Subcutaneous abdominal adipose tissue (tissue), 5 donors: ENCODE results near the gene BMP6.

Experiments
- H3K27ac ChIP-seq: one replicate; pipeline ENCODE4 v1.7.0; 2013; ENCODE audit warnings: low read depth, mild to moderate bottlenecking, inconsistent platforms, low read length, moderate library complexity
- H3K27me3 ChIP-seq, 5 donors: one replicate each; pipeline ENCODE4 v1.7.0; 2013; ENCODE audit warnings: low read length in 5 of 5, inconsistent platforms in 1 of 5; ENCODE audit not compliant: control insufficient read depth in 5 of 5, insufficient read depth in 4 of 5
- H3K36me3 ChIP-seq, 5 donors: one replicate each; pipeline ENCODE4 v1.7.0; 2013; ENCODE audit warnings: low read length in 5 of 5; ENCODE audit not compliant: control insufficient read depth in 5 of 5, insufficient read depth in 5 of 5
- H3K4me1 ChIP-seq, 5 donors: one replicate each; pipeline ENCODE4 v1.7.0; 2013; ENCODE audit warnings: low read length in 5 of 5, mild to moderate bottlenecking in 3 of 5, moderate library complexity in 1 of 5; ENCODE audit not compliant: control insufficient read depth in 5 of 5, insufficient read depth in 5 of 5
- H3K4me3 ChIP-seq, 5 donors: one replicate each; pipeline ENCODE4 v1.7.0; 2013; ENCODE audit warnings: low read length in 5 of 5, low read depth in 1 of 5
- H3K9ac ChIP-seq, 5 donors: one replicate each; pipeline ENCODE4 v1.7.0; 2013; ENCODE audit warnings: low read length in 5 of 5, mild to moderate bottlenecking in 4 of 5, moderate library complexity in 3 of 5
- H3K9me3 ChIP-seq, 5 donors: one replicate each; pipeline ENCODE4 v1.7.0; 2013; ENCODE audit warnings: low read length in 5 of 5; ENCODE audit not compliant: control insufficient read depth in 5 of 5
- donor health status: healthy.
- donor health status: healthy.
- donor health status: healthy.
- donor health status: healthy.
- donor health status: healthy.

BMP6 gene

GRCh38 chr6:7903673-7904072 lies 177.8 kb downstream of the BMP6 start:
- H3K27me3 ChIP-seq: no peaks in the 10 kb centered on the region
- no peaks in the 10 kb centered on the region for H3K9me3 ChIP-seq
- no peak overlapping the region for H3K4me3 ChIP-seq
- peaks cover 10 to 60% (median 57%) of the 10 kb centered on the region in 5 donors for H3K36me3 ChIP-seq
- no peak overlapping the region for H3K27ac ChIP-seq
- peaks cover 2 to 17% (median 5%) of the 10 kb centered on the region in 5 donors for H3K4me1 ChIP-seq
- H3K9ac ChIP-seq: no peak overlapping the region

- Histone ChIP-seq H3K4me1 (peaks cover 9 to 28% (median 15%) of the 10 kb centered on the region in 5 donors), H3K27me3 (no peaks in the 10 kb centered on the region), H3K36me3 (peaks cover 10 to 49% (median 47%) of the 10 kb centered on the region in 5 donors), H3K9ac (no peak overlapping the region), H3K9me3 (no peaks in the 10 kb centered on the region), H3K27ac (no peak overlapping the region), H3K4me3 (no peak overlapping the region)
These were observed 178.9 kb downstream of the BMP6 start for GRCh38 chr6:7904654-7905319.

GRCh38 chr6:7905416-7905815 lies 179.5 kb downstream of the BMP6 start:
- no peaks in the 10 kb centered on the region for H3K27me3 ChIP-seq
- H3K36me3 ChIP-seq: peaks cover 4 to 43% (median 41%) of the 10 kb centered on the region in 5 donors
- no peak overlapping the region for H3K9ac ChIP-seq
- H3K4me1 ChIP-seq: peaks cover 9 to 29% (median 16%) of the 10 kb centered on the region in 5 donors
- H3K4me3 ChIP-seq: no peak overlapping the region
- H3K9me3 ChIP-seq: no peaks in the 10 kb centered on the region
- no peak overlapping the region for H3K27ac ChIP-seq

- no peak overlapping the region for H3K4me3 ChIP-seq
- peaks cover 9 to 38% (median 18%) of the 10 kb centered on the region in 5 donors for H3K4me1 ChIP-seq
- H3K27ac ChIP-seq: no peak overlapping the region
These were observed 180.8 kb downstream of the BMP6 start for GRCh38 chr6:7906741-7907140.

GRCh38 chr6:7907159-7907558 lies 181.3 kb downstream of the BMP6 start:
- no peak overlapping the region for H3K27ac ChIP-seq

More at GRCh38 chr6:7906741-7907140, 180.8 kb downstream of the BMP6 start:
- Histone ChIP-seq H3K36me3 (peaks cover 3 to 30% (median 29%) of the 10 kb centered on the region in 5 donors), H3K9ac (no peak overlapping the region), H3K9me3 (no peaks in the 10 kb centered on the region), H3K27me3 (no peaks in the 10 kb centered on the region)

GRCh38 chr6:7909323-7910276 lies 183.7 kb downstream of the BMP6 start:
- Histone ChIP-seq H3K9ac (peak overlapping the region; percentile 66 to 88 (median 78)), H3K27ac (peak overlapping the region; percentile 79), H3K4me3 (peak overlapping the region; percentile 71 to 85 (median 75)), H3K9me3 (no peaks in the 10 kb centered on the region), H3K4me1 (peaks cover 9 to 38% (median 21%) of the 10 kb centered on the region in 5 donors), H3K36me3 (peaks cover 0 to 1% (median under 1%) of the 10 kb centered on the region in 5 donors), H3K27me3 (no peaks in the 10 kb centered on the region)

More at GRCh38 chr6:7907159-7907558, 181.3 kb downstream of the BMP6 start:
- Histone ChIP-seq H3K27me3 (no peaks in the 10 kb centered on the region), H3K9ac (no peak overlapping the region), H3K4me3 (no peak overlapping the region), H3K36me3 (peaks cover 3 to 26% (median 25%) of the 10 kb centered on the region in 5 donors), H3K4me1 (peaks cover 9 to 38% (median 21%) of the 10 kb centered on the region in 5 donors), H3K9me3 (no peaks in the 10 kb centered on the region)

GRCh38 chr6:7910298-7910653 lies 184.4 kb downstream of the BMP6 start:
- Histone ChIP-seq H3K27ac (no peak overlapping the region), H3K9ac (peak overlapping the region in 1 of 5 donors; percentile 33)

GRCh38 chr6:7910654-7911344 lies 184.9 kb downstream of the BMP6 start, which contains the start of gene TXNDC5:
Gene TXNDC5, minus strand, starts transcription at chr6:7910788. Its CDS starts 12 bp downstream, at chr6:7910776.
- peak within 1 kb of the TSS; percentile 79 for H3K27ac ChIP-seq
- H3K36me3 ChIP-seq: no peaks in the 10 kb centered on the region
- H3K4me3 ChIP-seq: peak within 1 kb of the TSS; percentile 72 to 85 (median 75)
- H3K9me3 ChIP-seq: no peaks in the 10 kb centered on the region
- peaks cover 0 to 2% (median 0%) of the 10 kb centered on the region in 5 donors for H3K27me3 ChIP-seq
- H3K4me1 ChIP-seq: peaks cover 11 to 40% (median 26%) of the 10 kb centered on the region in 5 donors
- peak within 1 kb of the TSS; percentile 66 to 88 (median 78) for H3K9ac ChIP-seq

More at GRCh38 chr6:7910298-7910653, 184.4 kb downstream of the BMP6 start:
- H3K36me3 ChIP-seq: no peaks in the 10 kb centered on the region
- H3K4me1 ChIP-seq: peaks cover 7 to 34% (median 21%) of the 10 kb centered on the region in 5 donors
- peak overlapping the region in 4 of 5 donors; percentile 71 to 81 (median 74) for H3K4me3 ChIP-seq
- H3K27me3 ChIP-seq: no peaks in the 10 kb centered on the region
- no peaks in the 10 kb centered on the region for H3K9me3 ChIP-seq

- H3K36me3 ChIP-seq: no peaks in the 10 kb centered on the region
- peaks cover 11 to 41% (median 28%) of the 10 kb centered on the region in 5 donors for H3K4me1 ChIP-seq
- peaks cover 0 to 2% (median 0%) of the 10 kb centered on the region in 5 donors for H3K27me3 ChIP-seq
- H3K9me3 ChIP-seq: no peaks in the 10 kb centered on the region
- peak overlapping the region; percentile 68 to 81 (median 72) for H3K4me3 ChIP-seq
- peak overlapping the region; percentile 50 for H3K27ac ChIP-seq
- peak overlapping the region in 3 of 5 donors; percentile 33 to 76 (median 64) for H3K9ac ChIP-seq
These were observed 185.4 kb downstream of the BMP6 start for GRCh38 chr6:7911345-7911725.
